ENCODE results near the gene DUSP11. TPM values are rescaled to one million over a fixed set of nuclear protein-coding genes. Genes with fewer than 3 reads are reported as not detected.
A peak's percentile ranks its signal among the peaks of the same experiment; 100 is the strongest.
"Not testable (repeated sequence)": the region's sequence is repeated elsewhere in the genome, so short reads cannot be mapped to it uniquely, and the experiment has no call there.

DUSP11 gene
- total RNA-seq, 2 donors from 2014 or later = 30.7 to 50.1 TPM

GRCh38 chr2:73812635-73813034, 32.7 kb upstream of the DUSP11 start:
- no peaks in the 10 kb centered on the region for H3K36me3 Mint-ChIP-seq
- no peaks in the 10 kb centered on the region for H3K9me3 Mint-ChIP-seq
- no peak overlapping the region for H3K4me3 Mint-ChIP-seq
- H3K4me1 Mint-ChIP-seq (ENCODE audit: low read depth in 2 of 2) = peaks cover 0 to 12% of the 10 kb centered on the region in 2 donors
- no peak for ATAC-seq
- no peak overlapping the region for H3K27ac Mint-ChIP-seq
- no peak for DNase-seq (ENCODE audit: low spot score)
- peaks cover 0 to 11% of the 10 kb centered on the region in 2 donors for H3K27me3 Mint-ChIP-seq

DNA sequence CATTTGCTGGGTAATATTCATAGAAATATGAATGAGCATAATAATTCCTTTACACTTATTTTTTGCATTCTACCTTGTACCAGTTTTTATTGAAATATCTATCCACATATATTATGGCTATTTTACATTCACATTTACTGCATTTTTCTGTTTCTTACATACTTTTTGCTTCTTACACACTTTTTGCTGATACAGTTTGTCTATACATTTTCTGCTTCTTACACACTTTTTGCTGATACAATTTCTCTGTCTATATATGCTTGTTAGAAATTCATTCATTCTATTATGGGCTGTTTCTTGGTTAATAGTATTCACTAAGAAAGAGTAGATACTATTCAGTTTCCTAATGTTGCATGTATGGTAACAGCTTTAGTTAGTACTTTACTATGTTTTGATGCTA, 32.0 kb upstream of the DUSP11 start:
- DNase-seq (ENCODE audit: low spot score) (no peak), ATAC-seq (no peak)
- Mint-ChIP-seq H3K9me3 (no peaks in the 10 kb centered on the region), H3K27ac (no peak overlapping the region), H3K27me3 (peaks cover 0 to 11% of the 10 kb centered on the region in 2 donors), H3K4me1 (ENCODE audit: low read depth in 2 of 2) (peaks cover 0 to 12% of the 10 kb centered on the region in 2 donors), H3K4me3 (no peak overlapping the region), H3K36me3 (no peaks in the 10 kb centered on the region)

- H3K9me3 Mint-ChIP-seq; H3K27me3 Mint-ChIP-seq; DNase-seq (ENCODE audit: low spot score); H3K4me3 Mint-ChIP-seq; H3K4me1 Mint-ChIP-seq (ENCODE audit: low read depth in 2 of 2); H3K36me3 Mint-ChIP-seq; ATAC-seq: not testable (repeated sequence)
- peak within 1 kb of the TSS in 1 of 2 donors; percentile 10 for H3K27ac Mint-ChIP-seq
Observed at GRCh38 chr2:73783883-73784282, 4.0 kb upstream of the DUSP11 start, which contains the start of gene C2orf78. C2orf78 (plus strand) TSS chr2:73784183; CDS start chr2:73784310, 127 bp downstream.

DNA sequence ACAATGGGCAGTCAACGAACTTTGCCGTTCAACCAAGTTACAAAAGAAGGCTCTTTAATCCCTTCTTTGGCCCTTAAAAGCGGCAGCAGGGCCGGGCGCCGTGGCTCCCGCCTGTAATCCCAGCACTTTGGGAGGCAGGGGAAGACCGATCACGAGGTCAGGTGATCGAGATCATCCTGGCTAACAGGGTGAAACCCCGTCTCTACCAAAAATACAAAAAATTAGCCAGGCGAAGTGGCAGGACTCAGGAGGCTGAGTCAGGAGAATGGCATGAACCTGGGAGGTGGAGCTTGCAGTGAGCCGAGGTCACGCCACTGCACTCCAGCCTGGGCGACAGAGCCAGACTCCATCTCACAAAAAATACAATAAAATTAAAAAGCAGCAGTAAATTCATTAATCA, 3.5 kb upstream of the DUSP11 start:
- Mint-ChIP-seq H3K4me1 (ENCODE audit: low read depth in 2 of 2) (peaks cover 6 to 11% of the 10 kb centered on the region in 2 donors), H3K27ac (peak overlapping the region in 1 of 2 donors; percentile 10)
- not testable (repeated sequence) for H3K36me3 Mint-ChIP-seq; H3K27me3 Mint-ChIP-seq; DNase-seq (ENCODE audit: low spot score); H3K9me3 Mint-ChIP-seq; H3K4me3 Mint-ChIP-seq; ATAC-seq

- Mint-ChIP-seq H3K27me3 (peaks cover 4 to 7% of the 10 kb centered on the region in 2 donors), H3K9me3 (no peaks in the 10 kb centered on the region)
- ATAC-seq = no peak
Observed at GRCh38 chr2:73780237-73780582, 307 bp upstream of the DUSP11 start.

GRCh38 chr2:73778867-73779466, 936 bp downstream of the DUSP11 start:
- peak overlapping the region; percentile 86 to 95 for H3K27ac Mint-ChIP-seq
- not testable (repeated sequence) for H3K27me3 Mint-ChIP-seq; DNase-seq (ENCODE audit: low spot score); ATAC-seq; H3K9me3 Mint-ChIP-seq
- H3K4me3 Mint-ChIP-seq = peak overlapping the region; percentile 95
- peaks cover 26 to 28% of the 10 kb centered on the region in 2 donors for H3K4me1 Mint-ChIP-seq (ENCODE audit: low read depth in 2 of 2)
- H3K36me3 Mint-ChIP-seq = peaks cover 15% of the 10 kb centered on the region

More at GRCh38 chr2:73780237-73780582, 307 bp upstream of the DUSP11 start:
- Mint-ChIP-seq H3K36me3 (peaks cover 6% of the 10 kb centered on the region), H3K4me3 (peak overlapping the region; percentile 95), H3K27ac (peak overlapping the region; percentile 86 to 95), H3K4me1 (ENCODE audit: low read depth in 2 of 2) (peaks cover 21% of the 10 kb centered on the region in 2 donors)
- DNase-seq (ENCODE audit: low spot score) = no peak

GRCh38 chr2:73776869-73777519, 2.9 kb downstream of the DUSP11 start:
- peak overlapping the region in 1 of 2 donors; percentile 78 for H3K27ac Mint-ChIP-seq
- peak overlapping the region; percentile 15 for H3K4me3 Mint-ChIP-seq

GRCh38 chr2:73776381-73776780, 3.5 kb downstream of the DUSP11 start:
- Mint-ChIP-seq H3K27ac (peak overlapping the region in 1 of 2 donors; percentile 78), H3K4me3 (no peak overlapping the region), H3K9me3 (no peaks in the 10 kb centered on the region), H3K4me1 (ENCODE audit: low read depth in 2 of 2) (peaks cover 29 to 34% of the 10 kb centered on the region in 2 donors), H3K27me3 (no peaks in the 10 kb centered on the region), H3K36me3 (peaks cover 15% of the 10 kb centered on the region)
- ATAC-seq (no peak), DNase-seq (ENCODE audit: low spot score) (no peak)

More at GRCh38 chr2:73776869-73777519, 2.9 kb downstream of the DUSP11 start:
- no peak for DNase-seq (ENCODE audit: low spot score)
- peaks cover 15% of the 10 kb centered on the region for H3K36me3 Mint-ChIP-seq
- no peak for ATAC-seq
- H3K4me1 Mint-ChIP-seq (ENCODE audit: low read depth in 2 of 2) = peaks cover 29 to 32% of the 10 kb centered on the region in 2 donors
- H3K27me3 Mint-ChIP-seq = no peaks in the 10 kb centered on the region
- H3K9me3 Mint-ChIP-seq = no peaks in the 10 kb centered on the region

- no peak overlapping the region for H3K27ac Mint-ChIP-seq
- DNase-seq (ENCODE audit: low spot score) = no peak
- no peaks in the 10 kb centered on the region for H3K9me3 Mint-ChIP-seq
- H3K27me3 Mint-ChIP-seq = no peaks in the 10 kb centered on the region
- H3K36me3 Mint-ChIP-seq = peaks cover 28% of the 10 kb centered on the region
- H3K4me1 Mint-ChIP-seq (ENCODE audit: low read depth in 2 of 2) = peaks cover 26 to 39% of the 10 kb centered on the region in 2 donors
- ATAC-seq = no peak
- H3K4me3 Mint-ChIP-seq = no peak overlapping the region
Observed at GRCh38 chr2:73772819-73773218, 7.1 kb downstream of the DUSP11 start.

DNA sequence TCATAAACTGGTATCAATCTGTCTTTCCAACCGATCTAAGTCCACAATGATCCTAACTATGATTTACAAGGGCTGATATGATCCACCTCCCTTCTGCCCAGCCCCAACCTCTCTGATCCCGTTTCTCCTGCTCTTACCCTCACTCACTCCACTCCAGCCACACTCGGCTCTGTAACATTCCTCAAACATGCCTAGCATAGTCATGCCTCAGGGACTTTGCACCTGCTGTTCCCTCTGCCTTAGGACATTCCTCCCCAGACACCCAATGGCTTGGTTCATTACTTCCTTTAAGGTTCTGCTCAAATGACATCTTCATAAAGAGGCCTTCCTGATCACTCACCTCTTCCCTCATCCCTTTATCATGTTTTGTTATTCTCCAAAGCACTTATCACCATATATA, 9.2 kb downstream of the DUSP11 start:
- DNase-seq (ENCODE audit: low spot score) = no peak
- Mint-ChIP-seq H3K9me3 (no peaks in the 10 kb centered on the region), H3K27ac (peak overlapping the region in 1 of 2 donors; percentile 6), H3K4me1 (ENCODE audit: low read depth in 2 of 2) (peaks cover 23 to 31% of the 10 kb centered on the region in 2 donors), H3K36me3 (peaks cover 38% of the 10 kb centered on the region), H3K4me3 (no peak overlapping the region), H3K27me3 (no peaks in the 10 kb centered on the region)
- no peak for ATAC-seq

DNA sequence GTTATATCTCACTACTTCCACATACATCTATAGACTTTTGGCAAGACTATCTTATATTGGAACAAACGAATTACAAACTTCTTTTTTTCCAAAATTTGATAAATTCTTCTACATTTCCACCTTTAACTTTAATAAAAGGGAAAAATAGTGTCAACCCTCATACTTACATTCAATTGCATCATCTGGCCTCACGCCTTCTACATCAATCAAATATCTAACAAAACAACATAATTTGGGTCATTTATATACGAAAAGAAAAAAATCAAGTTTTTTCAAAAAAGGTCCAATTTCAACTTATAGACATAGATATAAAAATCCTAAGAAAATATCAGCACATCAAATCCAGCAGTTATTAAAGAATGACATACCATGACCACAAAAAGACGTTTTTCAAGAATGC, 12.9 kb downstream of the DUSP11 start:
- Mint-ChIP-seq H3K36me3 (peaks cover 35% of the 10 kb centered on the region), H3K4me1 (ENCODE audit: low read depth in 2 of 2) (peaks cover 15 to 23% of the 10 kb centered on the region in 2 donors), H3K4me3 (no peak overlapping the region), H3K27me3 (no peaks in the 10 kb centered on the region), H3K9me3 (no peaks in the 10 kb centered on the region), H3K27ac (peak overlapping the region in 1 of 2 donors; percentile 5)
- ATAC-seq (no peak), DNase-seq (ENCODE audit: low spot score) (no peak)

DNA sequence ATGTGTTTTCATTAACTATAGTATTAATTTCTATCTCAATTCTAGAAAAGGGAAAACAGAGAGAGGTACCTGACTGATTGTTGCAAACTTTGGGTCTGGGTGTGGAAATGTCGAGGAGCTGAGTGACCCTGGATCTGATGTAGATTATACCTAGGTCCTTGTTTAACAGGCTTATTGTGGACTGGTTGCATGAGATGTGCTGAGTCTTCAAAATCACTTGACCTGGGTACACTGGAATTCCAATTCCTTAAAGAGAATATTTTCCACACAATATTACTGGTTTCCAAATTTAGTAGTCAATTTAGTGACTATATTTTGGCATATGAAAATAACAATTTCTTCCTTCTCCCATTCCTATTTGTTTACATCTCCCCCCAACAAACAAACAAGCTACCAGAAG, 13.6 kb downstream of the DUSP11 start:
- Mint-ChIP-seq H3K4me3 (no peak overlapping the region), H3K9me3 (no peaks in the 10 kb centered on the region), H3K27ac (peak overlapping the region in 1 of 2 donors; percentile 5), H3K4me1 (ENCODE audit: low read depth in 2 of 2) (peaks cover 15 to 21% of the 10 kb centered on the region in 2 donors), H3K27me3 (no peaks in the 10 kb centered on the region), H3K36me3 (peaks cover 35% of the 10 kb centered on the region)
- ATAC-seq (no peak), DNase-seq (ENCODE audit: low spot score) (no peak)

DNA sequence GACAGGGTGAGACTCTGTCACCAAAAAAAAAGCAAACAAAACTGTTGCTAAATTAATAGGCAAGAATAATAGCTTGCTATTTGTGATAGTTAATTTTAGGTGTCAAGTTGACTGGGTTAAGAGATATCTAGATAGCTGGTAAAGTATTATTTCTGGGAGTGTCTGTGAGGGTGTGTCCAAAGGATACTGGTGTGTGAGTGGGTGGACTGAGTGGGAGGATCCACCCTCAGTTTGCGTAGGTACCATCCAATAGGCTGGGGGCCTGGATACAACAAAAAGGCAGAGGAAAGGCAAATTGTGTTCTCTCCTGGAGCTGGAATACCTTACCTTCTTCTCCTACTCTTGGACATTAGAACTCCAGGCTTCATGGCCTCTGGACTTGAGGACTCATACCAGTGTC, 15.0 kb downstream of the DUSP11 start:
- H3K4me3 Mint-ChIP-seq = no peak overlapping the region
- peaks cover 30% of the 10 kb centered on the region for H3K36me3 Mint-ChIP-seq
- no peak for DNase-seq (ENCODE audit: low spot score)
- ATAC-seq = no peak
- H3K4me1 Mint-ChIP-seq (ENCODE audit: low read depth in 2 of 2) = peaks cover 9 to 14% of the 10 kb centered on the region in 2 donors
- H3K9me3 Mint-ChIP-seq = no peaks in the 10 kb centered on the region
- H3K27me3 Mint-ChIP-seq = no peaks in the 10 kb centered on the region
- no peak overlapping the region for H3K27ac Mint-ChIP-seq

DNA sequence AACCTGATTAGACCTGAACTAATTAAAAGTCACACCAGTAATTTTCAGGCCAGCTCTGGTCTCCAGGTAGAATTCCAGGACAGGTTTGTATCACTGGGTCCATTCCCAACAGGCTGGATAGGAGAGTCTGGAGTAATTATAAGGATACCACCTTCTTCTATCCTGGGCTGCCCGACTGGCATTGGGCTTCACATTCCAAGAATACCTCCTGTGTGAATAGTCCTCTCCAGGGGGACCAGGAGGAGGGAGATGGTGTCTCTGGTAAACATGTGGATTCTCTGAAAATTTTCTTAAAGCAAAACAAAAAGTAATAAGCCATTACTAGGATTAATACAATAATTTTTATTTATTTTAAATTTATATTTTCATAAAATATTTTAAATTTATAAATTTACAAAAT, 17.3 kb downstream of the DUSP11 start:
- peaks cover 1 to 3% of the 10 kb centered on the region in 2 donors for H3K4me1 Mint-ChIP-seq (ENCODE audit: low read depth in 2 of 2)
- H3K27me3 Mint-ChIP-seq = no peaks in the 10 kb centered on the region
- H3K36me3 Mint-ChIP-seq = peaks cover 22% of the 10 kb centered on the region
- no peaks in the 10 kb centered on the region for H3K9me3 Mint-ChIP-seq
- H3K27ac Mint-ChIP-seq = no peak overlapping the region
- DNase-seq (ENCODE audit: low spot score) = no peak
- no peak for ATAC-seq
- no peak overlapping the region for H3K4me3 Mint-ChIP-seq

Data from natural killer cell treated with Interleukin-12 subunit alpha and Interleukin-12 subunit beta and Interleukin-15 and Interleukin-18, amount 100 ng/mL, for 72 hours (primary cell).